ENCODE data around the gene PDE6G. TPM values are rescaled to one million over a fixed set of nuclear protein-coding genes. Genes with fewer than 3 reads are reported as not detected.

PDE6G gene
- total RNA-seq, 4 donors from 2014 or later: 0.98 TPM; not detected in 3

DNA sequence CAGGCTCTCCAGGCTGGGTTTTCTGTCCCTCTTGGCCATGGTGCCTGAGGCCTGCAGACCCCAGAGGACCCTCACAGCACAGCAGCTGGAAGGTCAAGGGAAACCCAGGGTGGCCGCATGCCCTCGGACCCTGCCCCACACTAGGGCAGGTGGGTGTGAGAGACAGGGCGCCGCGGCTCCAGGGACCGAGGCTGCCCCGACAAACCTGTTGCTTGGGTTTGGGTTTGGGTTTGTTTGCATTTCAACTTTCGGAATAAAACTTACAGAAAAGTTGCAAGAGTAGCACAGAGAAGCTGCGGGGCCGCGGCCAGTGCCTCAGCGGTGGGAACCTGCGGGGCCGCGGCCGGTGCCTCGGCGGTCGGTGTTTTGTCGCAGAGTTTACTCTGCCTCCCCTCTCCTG is 35.3 kb upstream of the PDE6G start:
- TF ChIP-seq CTCF (IDR thresholded peaks at IDR 0.05): no peak
- H3K27ac ChIP-seq (replicated peaks in 1 of 4): no peak overlapping the region
- no peak overlapping the region for H3K4me3 ChIP-seq
- H3K4me1 ChIP-seq: peaks cover 0 to 3% (median 1%) of the 10 kb centered on the region in 4 donors
- no peaks in the 10 kb centered on the region for H3K27me3 ChIP-seq
- H3K9me3 ChIP-seq: no peaks in the 10 kb centered on the region
- no peak for DNase-seq (ENCODE audit: extremely low spot score)
- intact Hi-C loops (cut with DNase I): no loop called here
- H3K36me3 ChIP-seq: peaks cover 84 to 100% (median 100%) of the 10 kb centered on the region in 4 donors
- 96% methylated on average over 20 of the region's 20 CpGs for WGBS

GRCh38 chr17:81691196-81691595 is 34.9 kb upstream of the PDE6G start:
- WGBS: 96% methylated on average over 13 of the region's 18 CpGs
- H3K27ac ChIP-seq (replicated peaks in 1 of 4): no peak overlapping the region
- H3K27me3 ChIP-seq: no peaks in the 10 kb centered on the region
- peaks cover 0 to 6% (median 2%) of the 10 kb centered on the region in 4 donors for H3K4me1 ChIP-seq
- intact Hi-C loops (cut with DNase I): no loop called here
- no peak overlapping the region for H3K4me3 ChIP-seq
- no peak for DNase-seq (ENCODE audit: extremely low spot score)
- no peaks in the 10 kb centered on the region for H3K9me3 ChIP-seq
- TF ChIP-seq CTCF (IDR thresholded peaks at IDR 0.05): no peak
- H3K36me3 ChIP-seq: peaks cover 84 to 100% (median 100%) of the 10 kb centered on the region in 4 donors

- peaks cover 3 to 13% (median 8%) of the 10 kb centered on the region in 4 donors for H3K4me1 ChIP-seq
- WGBS: 84% methylated on average over 7 of the region's 17 CpGs
- intact Hi-C loops (cut with DNase I): no loop called here
Observed at GRCh38 chr17:81690549-81690948, 34.2 kb upstream of the PDE6G start.

GRCh38 chr17:81690066-81690465 is 33.7 kb upstream of the PDE6G start:
- DNase-seq (ENCODE audit: extremely low spot score): no peak
- Histone ChIP-seq H3K27me3 (no peaks in the 10 kb centered on the region), H3K27ac (replicated peaks in 1 of 4) (no peak overlapping the region), H3K36me3 (peaks cover 74 to 100% (median 97%) of the 10 kb centered on the region in 4 donors), H3K4me1 (peaks cover 8 to 18% (median 13%) of the 10 kb centered on the region in 4 donors), H3K4me3 (no peak overlapping the region), H3K9me3 (no peaks in the 10 kb centered on the region)
- 90% methylated on average over 18 of the region's 18 CpGs for WGBS
- TF ChIP-seq POLR2A (IDR thresholded peaks at IDR 0.05; ENCODE audit: low read depth): no peak
- intact Hi-C loops (cut with DNase I): no loop called here

More at GRCh38 chr17:81690549-81690948, 34.2 kb upstream of the PDE6G start:
- Histone ChIP-seq H3K27ac (replicated peaks in 1 of 4) (no peak overlapping the region), H3K9me3 (no peaks in the 10 kb centered on the region), H3K36me3 (peaks cover 78 to 100% (median 100%) of the 10 kb centered on the region in 4 donors), H3K27me3 (no peaks in the 10 kb centered on the region), H3K4me3 (no peak overlapping the region)
- no peak for TF ChIP-seq POLR2AphosphoS5 (IDR thresholded peaks at IDR 0.05)
- TF ChIP-seq POLR2A (IDR thresholded peaks at IDR 0.05; ENCODE audit: low read depth): no peak
- TF ChIP-seq CTCF (IDR thresholded peaks at IDR 0.05): no peak
- no peak for TF ChIP-seq EP300 (IDR thresholded peaks at IDR 0.05)
- no peak for DNase-seq (ENCODE audit: extremely low spot score)

- H3K27me3 ChIP-seq: no peaks in the 10 kb centered on the region
- peaks cover 15 to 27% (median 22%) of the 10 kb centered on the region in 4 donors for H3K4me1 ChIP-seq
- WGBS: 78% methylated on average over 9 of the region's 14 CpGs
- peaks cover 59 to 86% (median 82%) of the 10 kb centered on the region in 4 donors for H3K36me3 ChIP-seq
- no peak for DNase-seq (ENCODE audit: extremely low spot score)
- no peak overlapping the region for H3K27ac ChIP-seq (replicated peaks in 1 of 4)
- intact Hi-C loops (cut with DNase I): no loop called here
- no peaks in the 10 kb centered on the region for H3K9me3 ChIP-seq
- no peak overlapping the region for H3K4me3 ChIP-seq
- TF ChIP-seq CTCF (IDR thresholded peaks at IDR 0.05): no peak
- no peak for TF ChIP-seq EP300 (IDR thresholded peaks at IDR 0.05)
- TF ChIP-seq POLR2A (IDR thresholded peaks at IDR 0.05; ENCODE audit: low read depth): no peak
- TF ChIP-seq POLR2AphosphoS5 (IDR thresholded peaks at IDR 0.05): no peak
Observed at GRCh38 chr17:81688616-81689015, 32.3 kb upstream of the PDE6G start.
